H1 (cell line): Measurements from ENCODE around the gene RAB22A. TPM values are rescaled to one million over a fixed set of nuclear protein-coding genes. Genes with fewer than 3 reads are reported as not detected.

Experiments
- CHD1 ChIP-seq: IDR thresholded peaks from 2 replicates; pipeline ENCODE4 v1.6.1; 2012; ENCODE audit warnings: low read depth, low read length, improper control_type of control experiment
- HDAC6 ChIP-seq: IDR thresholded peaks from one replicate; pipeline ENCODE4 v1.7.1; 2012; ENCODE audit warnings: low read depth, mild to moderate bottlenecking, inconsistent platforms, low read length, moderate library complexity
- JUND ChIP-seq: IDR thresholded peaks from 2 replicates; pipeline ENCODE4 v1.6.1; 2011; ENCODE audit warnings: mild to moderate bottlenecking, improper control_type of control experiment, low read length
- PHF8 ChIP-seq: fragments of 200-600 bp; sonication (generic); conservative IDR thresholded peaks from 2 replicates; pipeline ENCODE4 v1.7.1; 2012; ENCODE audit warnings: low read depth, mild to moderate bottlenecking, inconsistent platforms, low read length, moderate library complexity
- RAD21 ChIP-seq, 2 experiments: IDR thresholded peaks in 1 of 2; conservative IDR thresholded peaks in 1 of 2; 2 replicates each; pipeline ENCODE4 v1.6.1; 2011; ENCODE audit warnings: low read depth in 2 of 2, low read length in 2 of 2, improper control_type of control experiment in 1 of 2, inconsistent platforms in 1 of 2, mild to moderate bottlenecking in 1 of 2, moderate library complexity in 1 of 2
- RNF2 ChIP-seq: fragments of 200-900, 300-1000 bp; sonication (generic); IDR thresholded peaks from 2 replicates; pipeline ENCODE4 v1.7.1; 2016; ENCODE audit warnings: borderline replicate concordance, low read depth, mild to moderate bottlenecking, antibody characterized with exemption, low read length; ENCODE audit not compliant: poor library complexity, severe bottlenecking; ENCODE audit errors: missing control alignments
- SIX5 ChIP-seq: IDR thresholded peaks from 2 replicates; pipeline ENCODE4 v1.6.1; 2011; ENCODE audit warnings: mild to moderate bottlenecking, low read depth, low read length
- SUZ12 ChIP-seq: fragments of 200-600 bp; sonication (generic); IDR thresholded peaks from 2 replicates; pipeline ENCODE4 v1.6.1; 2012; ENCODE audit warnings: mild to moderate bottlenecking, inconsistent platforms, low read length, moderate library complexity, mixed read lengths
- polyA plus RNA-seq, 7 experiments: library from polyadenylated mRNA; depleted of rRNA in 3 of 7; stranded (reverse) in 5 of 7; unstranded in 2 of 7; fragments of >200 nt in 5 of 7; fragments of 200-250 nt in 2 of 7; gene quantifications; 1 replicate in 5 of 7; 2 replicates in 1 of 7; 4 replicates in 1 of 7; pipeline versions ENCODE4 v1.2.1 to v1.2.3, GENCODE V29; 2011 to 2013; ENCODE audit warnings: missing spikeins in 2 of 7, mixed read lengths in 2 of 7
- total RNA-seq: library from RNA; stranded (reverse); fragmentation: NEBNext Ultra II Directional; extraction: Animal tissue kit (Norgen Biotek cat#: 25700); gene quantifications from 2 replicates; pipeline ENCODE4 v1.2.1, GENCODE V29; 2021
- TF ChIP-seq, protein P1 (sequence below): IDR thresholded peaks from 2 replicates; pipeline ENCODE4 v1.6.1; 2011; ENCODE audit warnings: low read length, improper control_type of control experiment

The RAB22A gene
- total and polyA plus RNA-seq, 2 of the 8 experiments (the other 6 are each of a cell fraction or from before 2014, with no cell fraction given): 3.1 to 6.6 TPM

DNA sequence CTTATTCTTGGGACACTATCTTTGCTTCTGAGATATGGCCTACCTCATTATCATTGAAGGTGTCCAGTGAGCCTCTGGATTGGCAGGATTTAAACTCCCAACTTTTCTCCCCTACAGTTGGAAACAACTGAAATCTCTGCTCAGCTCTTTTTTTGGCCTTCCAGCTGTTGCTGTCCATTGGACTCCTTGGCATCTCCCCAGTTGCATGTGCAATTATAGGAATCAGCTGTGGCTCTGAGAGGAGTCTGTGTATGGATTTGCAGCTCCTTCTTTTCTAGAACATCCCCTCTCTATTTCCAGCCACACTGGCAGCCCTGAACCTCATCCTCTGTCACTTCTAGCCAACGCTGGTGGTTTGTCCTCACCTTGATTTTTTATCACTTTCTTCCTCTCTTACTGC, 21.2 kb downstream of the RAB22A start (continued):
- TF ChIP-seq RAD21 (IDR thresholded peaks at IDR 0.05 in 1 of 2, conservative IDR thresholded peaks at IDR 0.05 in 1 of 2; ENCODE audit: low read depth in 2 of 2, low read length in 2 of 2) (no peak), PHF8 (no peak), CHD1 (no peak), RNF2 (no peak), JUND (no peak), SUZ12 (no peak), SIX5 (no peak), HDAC6 (no peak)
- TF ChIP-seq, protein P1, sequence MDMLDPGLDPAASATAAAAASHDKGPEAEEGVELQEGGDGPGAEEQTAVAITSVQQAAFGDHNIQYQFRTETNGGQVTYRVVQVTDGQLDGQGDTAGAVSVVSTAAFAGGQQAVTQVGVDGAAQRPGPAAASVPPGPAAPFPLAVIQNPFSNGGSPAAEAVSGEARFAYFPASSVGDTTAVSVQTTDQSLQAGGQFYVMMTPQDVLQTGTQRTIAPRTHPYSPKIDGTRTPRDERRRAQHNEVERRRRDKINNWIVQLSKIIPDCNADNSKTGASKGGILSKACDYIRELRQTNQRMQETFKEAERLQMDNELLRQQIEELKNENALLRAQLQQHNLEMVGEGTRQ: no peak
